Measurements from ENCODE around the gene GRM4.

Gene GRM4

DNA sequence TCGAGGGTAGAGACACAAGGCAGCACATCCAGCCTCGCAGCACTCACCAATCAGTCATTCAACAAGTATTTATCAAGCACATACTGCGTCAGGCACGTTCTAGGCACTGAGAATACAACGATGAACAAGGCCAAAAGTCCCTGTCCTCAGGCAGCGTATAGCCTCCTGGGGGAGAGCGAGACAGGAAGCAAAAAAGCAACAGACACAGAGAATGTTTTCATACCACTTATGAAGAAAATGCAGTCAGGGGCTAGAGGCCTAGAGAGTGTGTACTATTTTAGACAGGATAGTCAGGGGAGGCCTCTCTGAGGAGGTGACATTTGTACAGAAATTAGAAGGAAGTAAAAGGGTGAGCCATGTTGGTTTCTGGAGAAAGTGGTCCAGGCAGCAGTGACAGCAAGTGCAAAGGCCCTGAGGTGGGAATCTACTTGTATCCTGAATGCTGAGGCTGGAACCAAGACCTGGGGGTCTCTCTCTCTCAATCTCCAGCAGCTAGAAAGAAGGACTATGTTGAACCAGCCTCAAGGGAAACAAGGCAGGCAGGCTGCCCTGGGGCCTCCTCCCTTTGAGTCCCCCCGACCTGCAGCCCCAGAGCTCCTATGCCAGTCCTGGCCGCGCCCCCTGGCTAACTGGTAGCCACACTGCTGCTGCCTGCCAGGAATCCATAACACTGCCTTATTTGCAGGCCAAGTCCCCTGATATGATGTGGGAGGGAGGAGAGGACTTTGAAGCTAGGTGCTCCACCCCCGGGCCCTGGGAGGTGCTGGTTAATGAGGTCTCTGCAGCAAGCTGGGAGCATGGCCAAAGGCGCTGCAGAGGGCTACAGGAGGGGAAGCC is 151.2 kb downstream of the GRM4 start:
- Mint-ChIP-seq H3K4me3 (no peak overlapping the region), H3K36me3 (no peaks in the 10 kb centered on the region), H3K27ac (no peak overlapping the region), H3K4me1 (no peaks in the 10 kb centered on the region), H3K9me3 (peaks cover 4% of the 10 kb centered on the region)
- ATAC-seq, result no peak
- DNase-seq (ENCODE audit: low spot score in 2 of 2), result no peak

DNA sequence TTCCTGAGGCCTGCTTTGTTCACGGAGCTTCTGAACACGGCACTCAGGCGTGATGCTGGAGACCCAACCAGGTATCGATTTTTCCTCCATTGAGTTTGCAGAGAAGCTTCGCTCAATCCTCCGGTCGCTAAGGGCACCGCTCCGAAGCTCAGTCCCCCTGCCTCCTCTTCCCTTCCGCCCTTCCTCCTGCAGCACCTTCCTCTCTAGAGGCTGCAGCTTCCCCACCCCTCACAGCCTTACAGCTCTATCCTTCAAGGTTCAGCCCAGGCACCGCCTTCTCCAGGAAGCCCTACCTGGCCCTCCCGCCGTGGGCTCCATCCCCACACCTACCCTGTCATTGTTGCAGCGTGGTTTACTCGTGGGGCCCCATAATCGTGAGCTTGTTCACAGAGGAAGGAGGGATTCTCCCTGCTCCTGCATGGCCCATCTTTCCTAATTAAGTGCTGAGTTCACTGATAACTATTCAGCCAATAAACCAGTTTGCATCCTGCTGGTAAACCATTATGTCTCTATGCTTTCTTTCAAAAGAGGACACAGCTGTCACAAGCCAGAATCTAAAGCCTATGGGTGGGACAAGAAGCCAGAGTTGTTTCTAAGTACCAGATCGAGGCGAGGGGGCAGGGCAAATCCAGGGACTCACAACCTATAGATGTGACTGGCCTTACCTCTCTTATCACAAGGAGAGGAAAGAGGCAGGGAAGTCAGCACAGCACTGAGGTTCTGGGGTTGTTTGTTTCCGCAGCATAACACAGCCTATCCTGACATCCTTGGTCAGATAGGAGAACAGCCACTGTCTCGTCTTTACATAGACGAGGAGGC is 152.0 kb downstream of the GRM4 start:
- Mint-ChIP-seq H3K4me1 (no peaks in the 10 kb centered on the region), H3K9me3 (peaks cover 4% of the 10 kb centered on the region), H3K27ac (no peak overlapping the region), H3K36me3 (no peaks in the 10 kb centered on the region), H3K4me3 (no peak overlapping the region)
- ATAC-seq (no peak), DNase-seq (ENCODE audit: low spot score in 2 of 2) (no peak)

DNA sequence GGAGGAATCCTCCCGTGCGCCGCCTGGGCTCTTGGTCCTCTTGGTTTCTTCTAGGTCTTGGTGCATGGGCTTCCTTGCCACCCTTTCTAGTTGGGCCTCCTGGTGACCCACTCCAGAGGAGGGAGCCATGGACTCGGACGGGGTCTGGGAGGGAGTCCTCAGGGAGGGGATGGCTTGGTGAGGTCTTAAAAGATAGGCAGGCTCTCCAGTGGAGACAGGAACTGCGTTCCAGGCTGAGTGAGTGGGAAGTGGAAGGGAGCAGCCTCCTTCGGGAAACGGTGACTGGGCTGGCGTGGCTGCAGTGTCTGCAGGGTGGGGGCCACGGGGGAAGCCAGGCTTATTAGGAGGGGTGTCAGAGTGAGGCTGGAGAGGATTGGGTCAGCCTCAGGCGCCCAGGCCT is 152.8 kb downstream of the GRM4 start:
- Mint-ChIP-seq H3K27ac (no peak overlapping the region), H3K4me3 (no peak overlapping the region), H3K4me1 (no peaks in the 10 kb centered on the region), H3K9me3 (peaks cover 4% of the 10 kb centered on the region), H3K36me3 (no peaks in the 10 kb centered on the region)
- DNase-seq (ENCODE audit: low spot score in 2 of 2) (no peak), ATAC-seq (no peak)

DNA sequence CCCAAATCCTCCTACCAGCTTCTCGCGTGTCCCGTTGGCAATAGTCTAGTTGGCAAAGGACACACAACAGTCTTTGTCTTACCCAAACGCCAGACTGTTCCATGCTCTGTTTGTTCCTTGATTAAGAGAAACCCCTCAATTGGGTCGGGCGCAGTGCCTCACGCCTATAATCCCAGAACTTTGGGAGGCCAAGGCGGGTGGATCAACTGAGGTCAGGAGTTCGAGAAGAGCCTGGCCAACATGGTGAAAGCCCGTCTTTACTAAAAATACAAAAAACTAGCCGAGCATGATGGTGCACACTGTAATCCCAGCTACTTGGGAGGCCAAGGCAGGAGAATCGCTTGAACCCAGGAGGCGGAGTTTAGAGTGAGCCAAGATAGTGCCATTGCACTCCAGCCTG is 153.7 kb downstream of the GRM4 start:
- no peaks in the 10 kb centered on the region for H3K4me1 Mint-ChIP-seq
- no peak overlapping the region for H3K27ac Mint-ChIP-seq
- ATAC-seq (no peak), DNase-seq (ENCODE audit: low spot score in 2 of 2) (no peak)
- H3K36me3 Mint-ChIP-seq, result no peaks in the 10 kb centered on the region
- H3K9me3 Mint-ChIP-seq, result peaks cover 1% of the 10 kb centered on the region
- H3K4me3 Mint-ChIP-seq, result no peak overlapping the region

DNA sequence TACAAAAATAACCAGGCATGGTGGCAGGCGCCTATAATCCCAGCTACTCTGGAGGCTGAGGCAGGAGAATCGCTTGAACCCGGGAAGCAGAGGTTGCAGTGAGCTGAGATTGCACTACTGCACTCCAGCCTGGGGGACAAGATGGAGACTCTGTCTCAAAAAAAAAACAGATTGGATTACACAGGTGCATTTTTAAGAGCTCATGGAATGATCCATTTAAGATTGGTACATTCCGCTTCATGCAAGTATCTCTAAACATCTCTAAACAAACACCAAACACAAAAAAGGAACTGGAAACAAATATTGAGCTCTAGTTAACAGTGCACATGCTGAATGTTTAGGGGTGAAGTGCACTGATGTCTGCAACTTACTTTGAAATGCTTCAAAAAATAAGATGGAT is 154.3 kb downstream of the GRM4 start:
- DNase-seq (ENCODE audit: low spot score in 2 of 2), result no peak
- H3K36me3 Mint-ChIP-seq, result no peaks in the 10 kb centered on the region
- no peak overlapping the region for H3K4me3 Mint-ChIP-seq
- H3K9me3 Mint-ChIP-seq, result no peaks in the 10 kb centered on the region
- H3K4me1 Mint-ChIP-seq, result no peaks in the 10 kb centered on the region
- H3K27ac Mint-ChIP-seq, result no peak overlapping the region
- ATAC-seq, result no peak

DNA sequence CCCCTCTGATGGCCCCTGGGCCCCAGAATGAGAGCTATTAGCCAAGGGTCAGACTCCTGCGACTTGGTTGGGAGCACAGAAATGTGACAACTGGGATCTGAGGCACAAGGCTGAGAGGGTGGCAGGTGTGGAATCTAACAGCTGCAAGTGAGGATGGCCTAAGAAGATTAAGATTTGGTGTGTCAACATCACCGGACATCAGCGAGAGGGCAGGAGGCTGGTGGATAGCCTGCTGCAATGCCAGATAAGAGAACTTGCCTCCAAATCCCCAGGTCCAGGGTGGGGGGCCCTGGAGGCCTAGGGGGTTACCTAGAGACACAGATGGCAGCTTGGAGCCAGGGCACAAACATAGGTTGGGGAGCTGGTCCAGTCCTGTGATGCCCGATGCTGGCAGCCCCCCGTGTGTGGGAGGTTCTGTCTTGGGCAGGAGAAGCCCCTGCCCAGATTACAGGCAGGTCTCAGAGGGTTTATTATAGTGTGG is 155.8 kb downstream of the GRM4 start:
- Mint-ChIP-seq H3K4me3 (no peak overlapping the region), H3K36me3 (no peaks in the 10 kb centered on the region), H3K27ac (no peak overlapping the region), H3K4me1 (no peaks in the 10 kb centered on the region), H3K9me3 (no peaks in the 10 kb centered on the region)
- no peak for ATAC-seq
- DNase-seq (ENCODE audit: low spot score in 2 of 2), result no peak

DNA sequence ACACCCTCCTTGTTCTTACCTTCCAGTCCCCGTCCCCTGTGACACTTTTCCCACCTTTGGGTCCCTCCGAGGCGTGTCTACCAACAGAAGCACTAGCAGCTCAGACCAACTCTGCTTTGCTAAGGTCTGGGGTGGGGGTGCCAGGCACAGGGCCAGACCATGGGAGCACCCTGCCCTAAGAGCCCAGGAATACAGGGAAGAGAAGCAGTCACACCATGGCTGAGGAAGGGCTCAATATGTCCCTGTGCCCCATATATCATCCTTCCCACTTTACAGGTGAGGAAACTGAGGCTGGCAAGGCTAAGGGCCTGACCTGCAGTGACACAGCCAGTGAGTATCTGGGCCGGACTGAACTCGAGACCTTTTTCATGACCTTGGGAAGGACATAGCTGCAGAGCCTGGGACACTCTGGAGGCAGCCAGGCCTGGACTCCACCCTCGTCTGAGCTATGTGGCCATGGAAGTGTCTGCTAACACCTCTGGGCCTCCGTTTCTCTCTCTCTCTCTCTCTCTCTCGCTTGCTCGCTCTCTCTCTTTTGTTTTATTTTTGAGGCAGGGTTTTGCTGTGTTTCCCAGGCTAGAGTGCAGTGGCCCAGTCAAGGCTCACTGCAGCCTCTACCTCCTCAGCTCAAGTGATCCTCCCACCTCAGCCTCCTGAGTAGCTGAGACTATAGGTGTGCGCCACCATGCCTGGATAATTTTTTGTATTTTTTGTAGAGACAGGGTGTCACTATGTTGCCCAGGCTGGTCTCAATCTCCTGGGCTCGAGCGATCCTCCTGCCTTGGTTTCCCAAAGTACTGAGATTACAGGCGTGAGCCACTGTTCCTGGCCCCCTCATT is 156.7 kb downstream of the GRM4 start:
- no peak for ATAC-seq
- H3K4me3 Mint-ChIP-seq, result no peak overlapping the region
- H3K4me1 Mint-ChIP-seq, result no peaks in the 10 kb centered on the region
- no peak overlapping the region for H3K27ac Mint-ChIP-seq
- no peaks in the 10 kb centered on the region for H3K9me3 Mint-ChIP-seq
- no peak for DNase-seq (ENCODE audit: low spot score in 2 of 2)
- H3K36me3 Mint-ChIP-seq, result no peaks in the 10 kb centered on the region

DNA sequence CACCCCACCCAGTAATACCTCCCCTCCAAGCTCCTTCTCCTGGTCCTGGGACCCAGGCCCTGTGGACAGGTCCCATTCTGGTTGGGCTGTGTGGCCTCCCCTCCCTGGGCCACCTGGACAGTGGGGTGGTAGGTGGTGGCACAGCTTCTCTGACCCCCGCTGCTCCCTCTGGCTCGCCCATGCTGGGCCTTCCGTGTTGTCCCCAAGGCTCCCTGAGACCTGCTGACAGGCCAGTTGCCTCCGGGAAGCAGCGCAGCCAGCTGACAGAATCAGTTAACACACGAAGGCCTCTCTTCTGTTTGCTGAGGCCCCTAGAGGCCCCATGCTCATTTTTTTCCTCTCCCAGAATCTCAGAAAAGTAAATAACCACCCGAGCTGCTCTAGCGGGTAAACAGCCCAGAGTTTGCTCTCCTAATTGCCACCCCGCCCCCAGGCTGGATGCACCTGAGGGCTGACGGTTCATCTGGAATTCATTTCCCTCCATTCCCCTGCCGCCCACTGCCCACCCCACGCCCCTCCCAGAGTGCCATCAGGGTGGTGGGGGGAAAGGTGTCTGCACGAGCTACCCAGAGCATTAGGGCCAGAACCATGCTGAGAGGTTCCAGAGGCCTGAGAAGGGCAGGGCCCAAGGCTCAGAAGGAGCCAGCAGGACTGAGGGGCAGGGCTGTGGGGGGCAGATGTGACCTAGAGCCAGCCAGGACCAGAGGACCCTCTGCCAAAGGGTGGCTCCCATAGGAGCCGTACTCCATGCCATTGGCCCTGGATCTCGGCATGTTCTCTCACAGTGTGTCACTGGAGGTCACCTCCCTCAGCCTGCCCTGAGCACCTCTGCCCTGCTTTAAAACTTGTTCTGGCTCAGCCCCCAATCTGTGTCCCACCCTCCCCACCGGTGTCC is 157.5 kb downstream of the GRM4 start:
- DNase-seq (ENCODE audit: low spot score in 2 of 2), result no peak
- peaks cover 2% of the 10 kb centered on the region for H3K4me1 Mint-ChIP-seq

DNA sequence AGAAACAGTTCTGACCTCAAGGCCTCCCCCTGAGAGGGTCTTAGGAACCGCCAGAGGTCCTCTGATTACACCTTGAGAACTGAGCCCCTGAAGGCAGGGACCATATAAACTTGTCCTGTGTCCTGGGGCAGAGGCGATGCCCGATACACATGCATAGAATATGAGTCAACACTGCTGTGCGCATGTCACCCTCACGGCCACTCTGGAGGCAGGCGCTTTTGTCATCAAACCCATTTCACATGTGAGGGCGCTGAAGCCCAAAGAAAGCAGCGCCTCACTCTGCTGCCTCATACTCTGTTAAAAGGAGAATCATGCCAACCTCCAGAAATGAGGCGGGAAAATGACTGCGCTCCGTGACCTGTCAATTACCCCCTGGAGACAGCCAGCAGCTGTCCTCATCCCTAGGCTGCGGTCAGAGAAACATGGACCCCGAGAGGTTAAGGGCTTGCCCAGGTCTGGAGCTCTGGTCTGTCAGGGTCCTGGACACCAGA is 158.3 kb downstream of the GRM4 start:
- H3K27ac Mint-ChIP-seq, result no peak overlapping the region
- peaks cover 6% of the 10 kb centered on the region for H3K4me1 Mint-ChIP-seq
- H3K9me3 Mint-ChIP-seq, result no peaks in the 10 kb centered on the region
- H3K36me3 Mint-ChIP-seq, result no peaks in the 10 kb centered on the region
- ATAC-seq (no peak), DNase-seq (ENCODE audit: low spot score in 2 of 2) (no peak)
- H3K4me3 Mint-ChIP-seq, result no peak overlapping the region

More for the DNA sequence above, 157.5 kb downstream of the GRM4 start:
- no peak overlapping the region for H3K4me3 Mint-ChIP-seq
- H3K27ac Mint-ChIP-seq, result no peak overlapping the region
- peak; percentile 46 for ATAC-seq
- H3K9me3 Mint-ChIP-seq, result no peaks in the 10 kb centered on the region
- H3K36me3 Mint-ChIP-seq, result no peaks in the 10 kb centered on the region

DNA sequence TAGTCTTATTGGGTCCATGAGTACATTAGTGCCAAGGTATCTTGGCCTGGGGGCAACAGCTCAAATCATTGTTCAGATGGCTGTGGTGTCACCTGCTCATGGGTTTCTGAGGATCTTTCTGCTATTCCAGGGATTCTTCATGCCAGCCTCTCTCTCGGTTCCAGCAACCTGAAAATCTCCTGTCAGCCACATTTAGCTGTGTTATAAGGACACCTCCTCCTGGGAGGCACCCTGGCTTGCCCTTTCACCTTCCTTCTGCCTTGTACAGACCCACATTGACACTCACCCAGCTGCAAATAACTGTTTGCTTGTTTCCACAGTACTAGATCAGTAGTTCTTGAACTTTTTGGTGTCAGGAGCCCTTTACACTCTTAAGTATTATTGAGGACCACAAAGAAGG is 159.9 kb downstream of the GRM4 start:
- Mint-ChIP-seq H3K27ac (no peak overlapping the region), H3K36me3 (no peaks in the 10 kb centered on the region), H3K9me3 (no peaks in the 10 kb centered on the region), H3K4me1 (peaks cover 6% of the 10 kb centered on the region), H3K4me3 (no peak overlapping the region)
- ATAC-seq (no peak), DNase-seq (ENCODE audit: low spot score in 2 of 2) (no peak)

DNA sequence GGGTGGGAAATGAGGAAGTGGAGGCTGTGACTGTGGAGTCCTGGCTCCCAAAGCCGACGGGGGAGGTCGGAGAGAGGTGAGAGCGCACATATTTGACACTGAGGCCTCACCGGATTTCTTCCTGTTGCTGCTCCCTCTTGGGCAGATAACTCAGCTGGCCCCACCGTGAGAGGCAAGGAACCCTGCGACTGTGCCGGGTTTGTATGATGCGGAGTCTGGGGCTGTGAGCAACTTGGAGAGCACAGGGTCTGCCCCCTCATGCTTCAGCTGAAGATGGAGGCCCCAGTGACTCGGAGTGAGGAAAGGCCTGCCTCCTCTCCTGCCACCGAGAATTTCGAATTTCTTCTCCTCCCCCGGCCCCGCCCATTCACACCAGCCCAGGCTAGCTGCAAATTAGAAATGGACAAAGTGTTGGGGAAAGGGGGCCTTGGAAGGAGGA is 160.6 kb downstream of the GRM4 start:
- H3K4me1 Mint-ChIP-seq, result peaks cover 6% of the 10 kb centered on the region
- no peak overlapping the region for H3K27ac Mint-ChIP-seq
- H3K36me3 Mint-ChIP-seq, result no peaks in the 10 kb centered on the region
- no peaks in the 10 kb centered on the region for H3K9me3 Mint-ChIP-seq
- DNase-seq (ENCODE audit: low spot score in 2 of 2) (no peak), ATAC-seq (no peak)
- H3K4me3 Mint-ChIP-seq, result no peak overlapping the region

DNA sequence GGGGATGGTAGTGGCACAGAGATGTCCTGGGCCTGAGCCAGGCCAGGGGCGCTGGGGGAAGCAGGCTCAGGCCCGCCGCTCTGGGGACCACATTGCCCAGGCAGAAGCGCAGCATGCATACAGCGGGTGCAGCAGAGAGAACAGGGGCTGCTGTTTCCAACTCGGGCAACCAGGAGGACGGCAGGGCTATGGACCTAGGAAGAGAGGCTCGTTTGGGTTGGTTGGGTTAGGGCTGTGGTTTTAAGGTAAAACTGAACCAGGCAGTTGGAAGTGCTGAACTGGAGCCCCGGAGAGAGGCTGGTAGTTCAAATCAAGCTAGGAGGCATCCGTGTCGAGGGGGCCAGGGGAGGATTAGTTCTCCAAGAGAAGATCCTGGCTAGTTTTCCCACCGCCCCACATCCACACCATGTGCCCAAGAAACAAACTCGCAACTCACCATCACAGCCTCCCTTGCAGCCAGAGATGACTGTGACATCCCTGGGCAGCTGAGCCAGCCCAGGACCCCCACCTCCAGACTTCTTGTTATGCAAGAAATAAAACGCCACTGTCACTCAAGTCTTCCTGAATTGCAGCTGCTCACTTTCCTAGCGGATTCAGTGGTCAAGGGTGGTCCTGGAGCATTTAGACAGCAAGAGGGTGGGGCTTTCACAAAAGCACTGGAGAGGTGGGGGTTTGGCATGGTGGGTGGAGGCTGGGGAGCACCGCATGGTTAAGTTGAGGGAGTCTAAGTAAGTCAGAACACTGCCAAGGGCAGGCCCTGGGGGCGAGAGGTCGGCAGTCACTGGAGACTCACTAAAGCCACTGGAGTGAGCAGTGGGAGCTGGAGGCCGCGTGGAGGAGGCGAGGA is 161.2 kb downstream of the GRM4 start:
- no peak for DNase-seq (ENCODE audit: low spot score in 2 of 2)
- H3K4me1 Mint-ChIP-seq, result peaks cover 6% of the 10 kb centered on the region
- H3K27ac Mint-ChIP-seq, result no peak overlapping the region
- H3K9me3 Mint-ChIP-seq, result no peaks in the 10 kb centered on the region
- H3K36me3 Mint-ChIP-seq, result no peaks in the 10 kb centered on the region
- no peak for ATAC-seq
- no peak overlapping the region for H3K4me3 Mint-ChIP-seq

DNA sequence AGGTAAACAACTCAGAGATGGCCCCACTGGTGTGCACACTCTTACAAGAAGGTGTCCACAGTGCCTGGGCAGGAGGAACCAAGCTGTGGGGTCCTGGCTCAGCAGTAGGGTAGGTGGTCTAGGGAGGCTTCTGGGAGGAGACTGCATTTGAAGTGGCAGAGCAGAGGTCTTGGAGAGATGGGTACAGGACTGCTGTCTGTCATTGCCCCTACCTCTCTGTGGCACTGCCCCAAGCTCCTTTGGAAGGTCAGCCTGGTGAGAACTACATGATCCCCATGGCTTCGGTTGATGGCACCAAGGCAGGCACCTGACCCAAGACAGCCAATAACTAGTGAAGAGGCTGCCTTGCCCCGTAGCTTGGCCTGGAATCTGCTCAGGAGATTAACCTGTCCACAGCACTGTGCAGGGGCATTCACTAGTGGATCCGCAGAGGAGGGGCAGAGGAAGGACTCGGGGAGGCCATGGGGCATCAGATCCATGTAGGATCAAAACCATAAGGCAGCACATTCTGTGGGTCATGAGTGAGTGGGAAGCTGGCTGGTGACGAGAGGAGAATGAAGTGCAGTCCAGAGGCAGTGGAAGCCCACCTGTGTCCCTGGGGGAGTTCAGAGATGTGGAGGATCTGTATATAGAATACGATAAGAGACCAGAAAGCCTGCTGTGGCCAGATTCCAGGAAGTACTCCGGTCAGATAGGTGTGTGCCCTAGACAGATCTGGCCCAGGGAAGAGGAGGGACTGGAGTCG is 162.0 kb downstream of the GRM4 start:
- no peak overlapping the region for H3K27ac Mint-ChIP-seq
- no peak for ATAC-seq
- DNase-seq (ENCODE audit: low spot score in 2 of 2), result no peak
- no peaks in the 10 kb centered on the region for H3K36me3 Mint-ChIP-seq
- peaks cover 6% of the 10 kb centered on the region for H3K4me1 Mint-ChIP-seq
- H3K9me3 Mint-ChIP-seq, result no peaks in the 10 kb centered on the region
- no peak overlapping the region for H3K4me3 Mint-ChIP-seq

Measured in stimulated activated effector memory CD8-positive, alpha-beta T cell treated with anti-CD3 and anti-CD28 coated beads, Interleukin-12 subunit alpha, Interleukin-12 subunit beta, amount 100 ng/mL, for 72 hours (primary cell).